H1 (cell line): ENCODE results near the gene IGSF9. TPM values are rescaled to one million over a fixed set of nuclear protein-coding genes. Genes with fewer than 3 reads are reported as not detected.

Experiments used
- CTCF ChIA-PET: fragments of 300-600 bp; sonication (Branson Sonifier 250); formaldehyde crosslinking; loops from one replicate; lab custom pipeline; 2021; ENCODE audit not compliant: partially characterized antibody; lab: Charles Lee
- POLR2A ChIA-PET: fragments of 300-600 bp; sonication (Branson Sonifier 250); formaldehyde crosslinking; loops from one replicate; lab custom pipeline; 2021; ENCODE audit warnings: inconsistent platforms; ENCODE audit not compliant: partially characterized antibody; lab: Charles Lee
- DNase-seq, 2 experiments: peaks; one replicate each; pipeline versions ENCODE4 v3.0.0 to v3.0.0-alpha.2; 2010 to 2022; ENCODE audit warnings: low spot score in 2 of 2, low read depth in 1 of 2, mixed read lengths in 1 of 2
- FAIRE-seq: peaks from 2 replicates; lab custom pipeline; 2011; peaks lifted over from hg19 to GRCh38; lab: Jason Lieb, UNC
- H2AFZ ChIP-seq: 2 replicates; pipeline ENCODE4 v1.8.1; 2012; ENCODE audit warnings: low read length, inconsistent platforms
- H2AK5ac ChIP-seq: 2 replicates; pipeline ENCODE4 v1.6.1; 2013; ENCODE audit warnings: low read depth, low read length
- H2BK120ac ChIP-seq: replicated peaks from 2 replicates; pipeline ENCODE3; 2013; ENCODE audit warnings: low read depth, low read length, inconsistent platforms
- H2BK12ac ChIP-seq: 2 replicates; pipeline ENCODE4 v1.6.1; 2013; ENCODE audit warnings: low read depth, low read length
- H2BK15ac ChIP-seq: 2 replicates; pipeline ENCODE4 v1.6.1; 2013; ENCODE audit warnings: low read length
- H2BK20ac ChIP-seq: 2 replicates; pipeline ENCODE4 v1.6.1; 2013; ENCODE audit warnings: low read length
- H2BK5ac ChIP-seq: 2 replicates; pipeline ENCODE4 v1.6.1; 2013; ENCODE audit warnings: low read depth, low read length
- H3K14ac ChIP-seq: 2 replicates; pipeline ENCODE4 v1.6.1; 2013; ENCODE audit warnings: inconsistent platforms; ENCODE audit not compliant: insufficient read length
- H3K18ac ChIP-seq: 2 replicates; pipeline ENCODE4 v1.6.1; 2013; ENCODE audit warnings: low read length; ENCODE audit errors: extremely low read depth
- H3K23ac ChIP-seq: 2 replicates; pipeline ENCODE4 v1.6.1; 2013; ENCODE audit warnings: inconsistent platforms; ENCODE audit not compliant: insufficient read length
- H3K23me2 ChIP-seq: 2 replicates; pipeline ENCODE4 v1.6.1; 2013; ENCODE audit warnings: low read depth, low read length
- H3K27ac ChIP-seq: 2 replicates; pipeline ENCODE4 v1.6.1; 2011; ENCODE audit warnings: low read depth, low read length, inconsistent platforms
- H3K27me3 ChIP-seq, 4 experiments: replicated peaks in 1 of 4; 1 replicate in 1 of 4; 2 replicates in 3 of 4; pipeline versions ENCODE4 v1.6.1 to v1.8.1; 2011 to 2013; ENCODE audit warnings: low read length in 3 of 4, mild to moderate bottlenecking in 3 of 4, inconsistent platforms in 2 of 4, mixed read lengths in 2 of 4, moderate library complexity in 1 of 4; ENCODE audit not compliant: control insufficient read depth in 3 of 4, insufficient read depth in 3 of 4; ENCODE audit errors: extremely low read depth in 1 of 4
- H3K36me3 ChIP-seq, 4 experiments: 2 replicates each; pipeline versions ENCODE4 v1.6.1 to v1.8.1; 2011 to 2013; ENCODE audit warnings: mild to moderate bottlenecking in 4 of 4, low read length in 3 of 4, moderate library complexity in 2 of 4, control low read depth in 1 of 4, inconsistent platforms in 1 of 4; ENCODE audit not compliant: insufficient read depth in 4 of 4, control insufficient read depth in 2 of 4
- H3K4ac ChIP-seq: replicated peaks from 2 replicates; pipeline ENCODE3; 2013; ENCODE audit warnings: low read length, low read depth, mixed read lengths, inconsistent platforms; ENCODE audit not compliant: insufficient read length
- H3K4me1 ChIP-seq, 4 experiments: replicated peaks in 1 of 4; 1 replicate in 1 of 4; 2 replicates in 3 of 4; pipeline versions ENCODE4 v1.6.1 to v1.8.1; 2011 to 2013; ENCODE audit warnings: low read length in 3 of 4, inconsistent platforms in 2 of 4, mixed read lengths in 1 of 4; ENCODE audit not compliant: insufficient read depth in 4 of 4, control insufficient read depth in 3 of 4
- H3K4me2 ChIP-seq, 2 experiments: 2 replicates each; pipeline versions ENCODE4 v1.6.1 to v1.8.1; 2011 to 2013; ENCODE audit warnings: low read depth in 2 of 2, low read length in 2 of 2, control low read depth in 1 of 2, inconsistent platforms in 1 of 2, mild to moderate bottlenecking in 1 of 2; ENCODE audit not compliant: insufficient read depth in 1 of 2
- H3K4me3 ChIP-seq, 4 experiments: fragments of 200-600, 300-600 bp in 1 of 4; sonication (generic), shearing (Covaris generic), sonication (Bioruptor Twin) in 1 of 4; 2 replicates each; pipeline versions ENCODE4 v1.5.1 to v1.8.1; 2011 to 2016; ENCODE audit warnings: low read length in 4 of 4, low read depth in 3 of 4, control low read depth in 2 of 4, inconsistent platforms in 2 of 4, mild to moderate bottlenecking in 2 of 4, mixed read lengths in 1 of 4, moderate library complexity in 1 of 4; ENCODE audit not compliant: insufficient read depth in 2 of 4; ENCODE audit errors: extremely low read depth in 1 of 4
- H3K56ac ChIP-seq: replicated peaks from 2 replicates; pipeline ENCODE3; 2013; ENCODE audit warnings: low read depth, mild to moderate bottlenecking, mixed read lengths, low read length, inconsistent platforms; ENCODE audit not compliant: insufficient read length
- H3K79me1 ChIP-seq: 2 replicates; pipeline ENCODE4 v1.6.1; 2013; ENCODE audit warnings: low read depth, low read length, control low read depth
- H3K79me2 ChIP-seq, 2 experiments: 2 replicates each; pipeline versions ENCODE4 v1.6.1 to v1.8.1; 2012 to 2013; ENCODE audit warnings: low read length in 2 of 2, mild to moderate bottlenecking in 2 of 2, inconsistent platforms in 1 of 2; ENCODE audit not compliant: insufficient read depth in 2 of 2, control insufficient read depth in 1 of 2
- H3K9ac ChIP-seq, 4 experiments: replicated peaks in 1 of 4; 1 replicate in 1 of 4; 2 replicates in 3 of 4; pipeline versions ENCODE4 v1.6.1 to v1.8.1; 2011 to 2013; ENCODE audit warnings: low read depth in 3 of 4, low read length in 3 of 4, control low read depth in 2 of 4, mild to moderate bottlenecking in 2 of 4, moderate library complexity in 2 of 4, inconsistent platforms in 1 of 4; ENCODE audit errors: extremely low read depth in 1 of 4
- H3K9me3 ChIP-seq, 2 experiments: 2 replicates each; pipeline versions ENCODE4 v1.6.1 to v1.8.1; 2012 to 2013; ENCODE audit warnings: mild to moderate bottlenecking in 2 of 2, moderate library complexity in 2 of 2, control low read depth in 1 of 2, inconsistent platforms in 1 of 2, low read depth in 1 of 2, low read length in 1 of 2, mixed read lengths in 1 of 2; ENCODE audit not compliant: insufficient read depth in 2 of 2
- H4K20me1 ChIP-seq, 2 experiments: replicated peaks in 1 of 2; 2 replicates each; pipeline versions ENCODE3 to v1.8.1; 2011 to 2013; ENCODE audit warnings: inconsistent platforms in 2 of 2, low read length in 2 of 2, mild to moderate bottlenecking in 1 of 2; ENCODE audit not compliant: insufficient read depth in 2 of 2, control insufficient read depth in 1 of 2
- H4K5ac ChIP-seq: 2 replicates; pipeline ENCODE4 v1.6.1; 2013; ENCODE audit warnings: low read length, low read depth, mixed read lengths, inconsistent platforms; ENCODE audit not compliant: insufficient read length
- H4K8ac ChIP-seq: 2 replicates; pipeline ENCODE4 v1.8.0; 2013; ENCODE audit warnings: mild to moderate bottlenecking, moderate library complexity, low read length, inconsistent platforms; ENCODE audit not compliant: insufficient read depth; ENCODE audit errors: extremely low read depth
- H4K91ac ChIP-seq: replicated peaks from 2 replicates; pipeline ENCODE3; 2013; ENCODE audit warnings: low read length, mixed read lengths, inconsistent platforms; ENCODE audit not compliant: insufficient read length
- NRF1 ChIP-seq: IDR thresholded peaks from 2 replicates; pipeline ENCODE4 v1.6.1; 2011; ENCODE audit warnings: mild to moderate bottlenecking, low read depth, low read length, improper control_type of control experiment
- WGBS, 2 experiments: shearing (Covaris generic) in 1 of 2; methylation state at CpG; one replicate each; pipeline versions ENCODE4 v1.1.6 to v1.1.7; 2013 to 2015; ENCODE audit warnings: low lambda C conversion rate in 2 of 2, mixed read lengths in 2 of 2, inconsistent platforms in 1 of 2, low coverage in 1 of 2, missing lambda C conversion rate in 1 of 2; ENCODE audit not compliant: insufficient replicate concordance in 2 of 2, insufficient coverage in 1 of 2, insufficient read length in 1 of 2; ENCODE audit errors: extremely low coverage in 1 of 2, missing lambda C conversion rate in 1 of 2; 5-methylcytosine and 5-hydroxymethylcytosine counted together
- polyA plus RNA-seq, 7 experiments: library from polyadenylated mRNA; depleted of rRNA in 3 of 7; stranded (reverse) in 5 of 7; unstranded in 2 of 7; fragments of >200 nt in 5 of 7; fragments of 200-250 nt in 2 of 7; gene quantifications; 1 replicate in 5 of 7; 2 replicates in 1 of 7; 4 replicates in 1 of 7; pipeline versions ENCODE4 v1.2.1 to v1.2.3, GENCODE V29; 2011 to 2013; ENCODE audit warnings: missing spikeins in 2 of 7, mixed read lengths in 2 of 7
- total RNA-seq: library from RNA; stranded (reverse); fragmentation: NEBNext Ultra II Directional; extraction: Animal tissue kit (Norgen Biotek cat#: 25700); gene quantifications from 2 replicates; pipeline ENCODE4 v1.2.1, GENCODE V29; 2021

IGSF9 gene
- total and polyA plus RNA-seq, 2 of the 8 experiments (the other 6 are each of a cell fraction or from before 2014, with no cell fraction given) = 10.9 to 28.1 TPM

DNA sequence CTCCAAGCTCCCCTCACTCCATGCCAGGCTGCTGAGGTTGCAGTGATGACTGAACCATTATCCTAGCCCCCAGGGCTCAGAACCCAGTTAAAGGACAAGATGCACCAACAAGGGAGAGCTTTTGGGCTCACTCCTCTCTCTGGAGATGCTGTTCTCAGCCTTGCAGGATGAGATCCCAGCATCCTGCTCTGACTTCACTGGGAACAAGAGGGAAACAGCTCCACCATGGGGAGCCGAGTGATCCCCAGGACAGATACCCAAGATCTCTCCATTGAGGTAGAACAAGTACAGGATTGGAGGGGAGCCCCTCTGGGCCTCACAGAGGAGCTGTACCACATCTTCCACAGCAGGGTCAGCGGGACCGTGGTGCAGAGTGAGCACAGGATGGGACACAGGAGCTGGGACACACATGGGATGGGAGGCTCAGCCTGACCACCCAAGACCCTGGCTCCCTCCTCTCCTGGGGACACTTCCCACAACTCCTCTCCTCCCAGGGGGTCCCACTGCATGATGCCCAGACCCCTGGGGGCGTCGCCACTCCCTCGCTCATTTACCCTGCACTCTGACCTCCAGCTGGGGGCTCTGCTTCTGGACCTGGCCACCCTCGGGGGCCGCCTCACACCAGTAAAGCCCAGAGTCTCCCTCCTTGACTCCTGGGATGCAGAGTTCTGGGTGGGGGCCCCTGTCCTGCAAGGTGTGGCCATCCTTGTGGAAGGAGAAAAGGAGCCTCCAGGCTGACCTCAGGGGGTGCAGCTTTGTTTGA is 27.2 kb upstream of the IGSF9 start:
- Histone ChIP-seq H4K20me1 (no peaks in the 10 kb centered on the region), H2AK5ac (no peak overlapping the region), H3K56ac (no peak overlapping the region), H3K4ac (no peak overlapping the region), H2BK15ac (no peak overlapping the region), H3K4me1 (no peaks in the 10 kb centered on the region), H2BK20ac (no peak overlapping the region), H3K27ac (no peak overlapping the region), H4K5ac (no peak overlapping the region), H4K91ac (no peak overlapping the region), H3K27me3 (peaks cover 0 to 3% (median 0%) of the 10 kb centered on the region in 4 experiments; a peak in 1 of 7 replicates), H3K14ac (no peak overlapping the region), H2BK5ac (no peak overlapping the region), H3K4me2 (no peak overlapping the region), H4K8ac (no peak overlapping the region), H3K23ac (no peak overlapping the region), H3K4me3 (no peak overlapping the region), H3K23me2 (no peaks in the 10 kb centered on the region), H2BK120ac (no peak overlapping the region), H3K9me3 (no peaks in the 10 kb centered on the region), H3K9ac (no peak overlapping the region), H3K18ac (no peak overlapping the region), H2AFZ (no peak overlapping the region), H3K79me2 (no peaks in the 10 kb centered on the region), H3K79me1 (no peaks in the 10 kb centered on the region; the same call in 1 of the 2 replicates), H2BK12ac (no peak overlapping the region), H3K36me3 (no peaks in the 10 kb centered on the region)
- no peak for FAIRE-seq
- POLR2A ChIA-PET = interaction anchor here (2.0 kb wide), 1 partner anchor 27 kb away, joined by 7 read pairs; the partner anchor contains the start of gene IGSF9
- WGBS, 2 experiments = 95% methylated on average over 8 of the region's 8 CpGs; no CpG with 5 or more reads in 1 of the 2 experiments
- CTCF ChIA-PET = interaction anchor here (1.1 to 6.6 kb wide), 5 partner anchors 33 to 105 kb away, joined by 3 to 60 read pairs (median 5); no protein-coding TSS in a partner anchor
- no peak for TF ChIP-seq NRF1
- no peak for DNase-seq
